Activated CD8-positive, alpha-beta memory T cell treated with anti-CD3 and anti-CD28 coated beads for 24 hours (primary cell): Measurements from ENCODE around the gene CPPED1.

ENCODE experiments used
- DNase-seq: peaks from one replicate; pipeline ENCODE4 v3.0.0-alpha.2; 2020

Gene CPPED1

GRCh38 chr16:12677502-12677901, 126.2 kb downstream of the CPPED1 start:
- no peak for DNase-seq

DNA sequence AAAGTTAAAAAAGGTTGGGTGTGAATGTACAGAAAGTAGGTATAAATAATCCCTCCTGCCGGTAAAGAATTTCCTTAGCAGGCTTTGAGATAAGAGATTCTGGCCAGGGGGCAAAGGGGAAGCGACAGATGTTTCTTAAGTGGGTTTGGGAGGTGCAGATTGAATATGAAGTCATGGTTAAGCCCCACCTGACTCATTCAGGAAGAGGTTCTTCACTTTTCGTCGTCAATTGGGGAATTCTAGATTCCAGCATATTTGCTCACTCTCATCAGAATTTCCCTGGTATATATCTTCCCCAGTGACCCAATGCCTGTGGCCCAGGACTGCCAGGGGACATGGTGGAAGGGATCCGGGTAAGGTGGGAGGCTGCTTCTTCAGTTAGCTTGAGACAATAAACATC, 127.8 kb downstream of the CPPED1 start:
- no peak for DNase-seq

- DNase-seq: no peak
Measured at GRCh38 chr16:12675046-12675445, 128.6 kb downstream of the CPPED1 start.

GRCh38 chr16:12674524-12674923, 129.2 kb downstream of the CPPED1 start:
- DNase-seq: no peak

DNA sequence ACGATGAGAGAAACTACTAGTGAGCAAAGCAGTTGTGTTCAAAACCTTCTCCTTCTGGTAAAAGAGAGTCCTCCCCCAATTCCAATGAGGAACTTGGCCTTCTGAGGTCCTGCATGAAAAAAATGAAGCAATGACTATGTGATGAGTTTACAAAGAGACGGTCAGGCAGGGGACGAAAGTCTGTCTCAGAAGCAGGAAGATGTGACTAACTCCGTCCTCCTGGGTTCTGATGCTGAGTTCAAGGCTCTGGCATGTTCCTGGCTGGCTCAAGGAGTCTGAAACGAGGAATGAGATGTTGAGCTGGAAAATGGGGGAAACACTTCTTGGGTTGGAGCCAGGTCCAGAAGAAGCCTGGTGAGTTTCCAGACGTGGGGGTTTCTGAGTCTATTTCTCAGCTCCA, 129.6 kb downstream of the CPPED1 start:
- DNase-seq: no peak

GRCh38 chr16:12673466-12673865, 130.2 kb downstream of the CPPED1 start:
- DNase-seq: no peak

- DNase-seq: no peak
Measured at GRCh38 chr16:12672986-12673385, 130.7 kb downstream of the CPPED1 start.

GRCh38 chr16:12669908-12670307, 133.8 kb downstream of the CPPED1 start:
- no peak for DNase-seq

DNA sequence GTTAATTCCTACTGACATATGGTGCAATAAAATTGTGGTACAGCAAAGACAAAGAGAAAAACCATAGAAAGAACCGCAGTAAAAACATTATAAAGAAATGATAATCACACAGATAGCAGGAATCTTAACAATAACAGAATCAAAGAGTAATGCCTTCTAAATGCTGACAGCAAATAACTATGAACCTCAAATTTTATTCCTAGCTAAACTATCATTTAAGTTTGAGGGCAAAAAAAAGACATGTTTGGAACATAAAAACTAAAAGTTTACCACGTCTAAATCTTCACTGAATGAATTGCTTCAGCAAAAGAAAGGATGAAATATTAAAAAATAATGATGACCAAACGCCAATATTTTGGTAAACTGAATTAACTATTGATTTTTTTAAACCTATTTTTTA, 135.8 kb downstream of the CPPED1 start:
- no peak for DNase-seq

DNA sequence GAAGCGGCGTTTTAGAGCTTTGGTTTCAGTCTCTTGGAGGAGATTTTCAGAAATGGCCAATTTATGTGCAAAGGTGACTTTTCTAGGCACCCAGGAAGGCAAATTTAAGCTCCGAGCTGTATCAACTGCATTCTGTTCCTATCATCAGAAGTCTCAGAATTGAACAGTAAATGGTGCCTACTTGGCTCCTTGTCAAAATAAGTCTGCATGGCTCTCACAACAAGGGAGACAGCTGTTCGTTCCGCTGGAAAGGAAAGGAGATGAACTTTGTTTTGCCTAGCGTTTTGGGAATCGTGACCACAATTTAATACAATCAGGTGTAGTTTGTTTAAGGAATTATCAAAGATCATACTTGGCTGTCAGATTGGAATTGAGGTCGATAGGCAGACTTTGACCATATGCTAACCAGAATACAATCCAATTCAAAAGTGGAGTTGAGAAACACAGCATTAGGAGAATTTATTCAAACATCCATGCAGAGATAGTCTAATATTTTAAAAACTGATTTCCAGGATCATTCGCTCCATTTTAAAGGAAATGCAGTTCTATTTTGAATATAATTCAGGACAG, 139.4 kb downstream of the CPPED1 start:
- DNase-seq: no peak

DNA sequence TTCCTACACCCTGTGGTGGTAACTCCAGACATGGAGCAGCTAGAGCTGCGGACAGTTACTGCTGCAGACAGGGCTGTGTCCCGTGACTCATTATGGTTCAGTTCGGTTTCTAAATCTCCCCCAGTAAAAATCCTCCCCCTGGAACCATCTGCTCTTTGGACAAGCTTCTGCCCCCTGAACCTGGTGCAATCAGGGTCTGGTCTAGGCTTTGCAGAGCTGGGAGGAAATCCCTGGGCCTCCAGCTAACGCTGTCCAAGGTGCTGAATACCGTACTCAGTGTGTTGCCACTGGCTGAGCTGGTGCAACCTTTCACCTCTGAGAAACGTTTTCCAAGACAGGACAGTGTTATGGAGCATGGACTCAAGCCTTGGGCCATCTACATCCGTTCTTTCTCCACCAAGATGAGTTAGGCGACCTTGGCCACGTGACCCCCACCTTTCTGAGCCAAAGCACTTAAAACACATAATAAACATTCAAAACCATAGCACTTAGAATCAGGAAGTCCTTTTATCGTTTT, 142.0 kb downstream of the CPPED1 start:
- DNase-seq: no peak

- DNase-seq: no peak
Measured at GRCh38 chr16:12659871-12660270, 143.8 kb downstream of the CPPED1 start.

DNA sequence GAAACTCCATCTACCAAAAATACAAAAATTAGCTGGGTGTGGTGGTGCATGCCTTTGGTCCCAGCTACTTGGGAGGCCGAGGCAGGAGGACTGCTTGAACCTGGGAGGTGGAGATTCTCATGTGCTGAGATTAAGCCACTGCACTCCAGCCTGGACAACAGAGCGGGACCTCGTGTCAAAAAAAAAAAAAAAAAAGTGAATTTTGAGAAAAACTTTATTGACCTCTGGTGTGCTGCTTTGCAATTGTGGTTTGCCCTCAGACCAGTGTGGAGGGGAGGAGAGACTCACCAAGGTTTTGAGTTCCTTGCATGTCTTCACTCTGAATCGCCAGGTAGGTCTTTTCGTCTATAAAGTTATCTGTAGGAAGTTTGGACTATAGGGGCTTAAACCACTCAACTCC, 145.2 kb downstream of the CPPED1 start:
- no peak for DNase-seq

DNA sequence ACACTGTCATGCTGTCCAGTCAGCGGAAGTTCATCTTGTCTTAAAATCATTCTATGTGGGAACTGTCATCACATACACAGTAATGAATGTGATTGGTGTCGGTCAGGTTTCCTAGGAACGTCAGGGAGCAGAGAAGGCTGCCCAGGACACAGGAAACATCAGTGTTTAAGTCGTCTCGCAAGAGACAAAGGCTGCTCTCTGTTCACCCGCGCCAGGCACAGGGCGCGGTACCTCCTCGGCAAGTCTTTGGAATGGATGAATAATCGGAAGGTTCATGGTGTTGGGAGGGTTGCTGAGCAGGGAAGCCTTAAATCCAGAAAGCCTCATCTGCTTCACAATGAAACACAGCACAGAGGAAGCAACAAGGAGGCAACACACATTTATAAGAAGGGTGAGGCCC, 148.2 kb downstream of the CPPED1 start:
- no peak for DNase-seq

- DNase-seq: no peak
Measured at GRCh38 chr16:12653820-12654392, 149.8 kb downstream of the CPPED1 start.

- no peak for DNase-seq
Measured at GRCh38 chr16:12652924-12653323, 150.8 kb downstream of the CPPED1 start.

- no peak for DNase-seq
Measured at GRCh38 chr16:12651765-12652512, 151.7 kb downstream of the CPPED1 start.

- DNase-seq: no peak
Measured at GRCh38 chr16:12649356-12649755, 154.3 kb downstream of the CPPED1 start.

GRCh38 chr16:12646490-12647274, 157.0 kb downstream of the CPPED1 start:
- peak; percentile 77 for DNase-seq

DNA sequence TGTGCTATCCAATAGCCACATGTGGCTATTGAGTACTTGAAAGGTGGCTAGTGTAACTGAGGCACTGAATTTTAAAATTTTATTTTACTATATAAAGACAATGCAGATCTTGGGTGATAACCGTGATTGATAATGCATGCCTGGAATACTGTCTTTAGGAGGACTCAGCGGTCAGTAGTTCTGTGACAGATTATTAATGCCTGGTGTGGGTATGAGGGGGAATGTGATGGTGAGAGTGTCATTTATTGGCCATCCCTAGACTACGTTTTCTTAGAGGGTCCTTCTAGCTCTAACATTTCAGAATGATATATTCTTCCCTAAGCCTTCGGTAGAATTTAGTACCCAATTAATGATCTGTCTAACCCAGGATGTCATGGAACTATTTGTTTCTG, 157.6 kb downstream of the CPPED1 start:
- DNase-seq: peak; percentile 15

- DNase-seq: peak; percentile 17
Measured at GRCh38 chr16:12643034-12643455, 160.6 kb downstream of the CPPED1 start.

DNA sequence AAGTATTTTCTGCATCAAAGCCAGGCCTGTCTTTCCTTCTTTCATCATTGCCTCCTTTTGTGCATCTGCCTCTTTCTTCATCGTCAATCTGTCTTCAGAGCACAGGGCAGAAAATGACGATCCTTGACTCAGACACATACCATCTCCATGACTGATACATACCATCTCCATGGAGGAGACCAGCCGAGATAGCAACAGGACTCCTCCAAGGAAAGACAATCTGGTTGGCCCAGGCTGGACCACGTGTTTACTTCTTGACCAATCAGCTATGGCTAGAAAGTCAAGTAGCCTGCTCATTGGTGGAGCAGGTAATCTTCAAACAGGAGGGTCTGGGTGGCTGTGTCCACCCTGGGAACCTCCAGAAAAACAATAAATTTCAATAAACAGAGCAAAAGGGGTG, 164.6 kb downstream of the CPPED1 start:
- no peak for DNase-seq

DNA sequence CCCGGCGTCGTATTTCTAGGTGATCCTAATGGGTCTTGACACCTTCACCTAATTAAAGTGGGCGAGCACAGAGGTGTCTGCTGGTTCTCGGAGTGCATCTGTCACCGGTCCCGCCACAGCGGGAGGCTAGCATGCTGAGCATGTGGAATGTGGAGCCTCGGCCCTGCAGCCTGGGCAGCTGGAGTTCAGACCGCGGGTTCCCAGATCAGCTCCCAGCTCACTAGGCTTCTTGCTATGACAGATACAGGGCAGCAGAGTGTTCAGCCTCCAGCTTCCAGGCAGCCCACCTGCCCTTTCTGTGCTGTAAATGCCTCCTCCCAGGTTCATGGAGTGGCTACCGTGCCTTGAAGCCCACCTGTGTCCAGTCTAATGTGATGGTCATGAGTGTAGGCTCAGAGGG, 166.7 kb downstream of the CPPED1 start:
- no peak for DNase-seq

- DNase-seq: peak; percentile 19
Measured at GRCh38 chr16:12629271-12629670, 174.4 kb downstream of the CPPED1 start.
